ENCODE data around the gene TRIM26.
"Not testable (repeated sequence)": the region's sequence is repeated elsewhere in the genome, so short reads cannot be mapped to it uniquely, and the experiment has no call there.

The TRIM26 gene, protein sequence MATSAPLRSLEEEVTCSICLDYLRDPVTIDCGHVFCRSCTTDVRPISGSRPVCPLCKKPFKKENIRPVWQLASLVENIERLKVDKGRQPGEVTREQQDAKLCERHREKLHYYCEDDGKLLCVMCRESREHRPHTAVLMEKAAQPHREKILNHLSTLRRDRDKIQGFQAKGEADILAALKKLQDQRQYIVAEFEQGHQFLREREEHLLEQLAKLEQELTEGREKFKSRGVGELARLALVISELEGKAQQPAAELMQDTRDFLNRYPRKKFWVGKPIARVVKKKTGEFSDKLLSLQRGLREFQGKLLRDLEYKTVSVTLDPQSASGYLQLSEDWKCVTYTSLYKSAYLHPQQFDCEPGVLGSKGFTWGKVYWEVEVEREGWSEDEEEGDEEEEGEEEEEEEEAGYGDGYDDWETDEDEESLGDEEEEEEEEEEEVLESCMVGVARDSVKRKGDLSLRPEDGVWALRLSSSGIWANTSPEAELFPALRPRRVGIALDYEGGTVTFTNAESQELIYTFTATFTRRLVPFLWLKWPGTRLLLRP

GRCh38 chr6:30212865-30213666 lies at the start of gene TRIM26:
TSS of gene TRIM26 (minus strand) at chr6:30213406. CDS start at chr6:30199103, 14,303 bp downstream.
- peak; percentile 98 for DNase-seq

- DNase-seq: peak; percentile 22
Measured at GRCh38 chr6:30260036-30260504, 46.9 kb upstream of the TRIM26 start.

DNA sequence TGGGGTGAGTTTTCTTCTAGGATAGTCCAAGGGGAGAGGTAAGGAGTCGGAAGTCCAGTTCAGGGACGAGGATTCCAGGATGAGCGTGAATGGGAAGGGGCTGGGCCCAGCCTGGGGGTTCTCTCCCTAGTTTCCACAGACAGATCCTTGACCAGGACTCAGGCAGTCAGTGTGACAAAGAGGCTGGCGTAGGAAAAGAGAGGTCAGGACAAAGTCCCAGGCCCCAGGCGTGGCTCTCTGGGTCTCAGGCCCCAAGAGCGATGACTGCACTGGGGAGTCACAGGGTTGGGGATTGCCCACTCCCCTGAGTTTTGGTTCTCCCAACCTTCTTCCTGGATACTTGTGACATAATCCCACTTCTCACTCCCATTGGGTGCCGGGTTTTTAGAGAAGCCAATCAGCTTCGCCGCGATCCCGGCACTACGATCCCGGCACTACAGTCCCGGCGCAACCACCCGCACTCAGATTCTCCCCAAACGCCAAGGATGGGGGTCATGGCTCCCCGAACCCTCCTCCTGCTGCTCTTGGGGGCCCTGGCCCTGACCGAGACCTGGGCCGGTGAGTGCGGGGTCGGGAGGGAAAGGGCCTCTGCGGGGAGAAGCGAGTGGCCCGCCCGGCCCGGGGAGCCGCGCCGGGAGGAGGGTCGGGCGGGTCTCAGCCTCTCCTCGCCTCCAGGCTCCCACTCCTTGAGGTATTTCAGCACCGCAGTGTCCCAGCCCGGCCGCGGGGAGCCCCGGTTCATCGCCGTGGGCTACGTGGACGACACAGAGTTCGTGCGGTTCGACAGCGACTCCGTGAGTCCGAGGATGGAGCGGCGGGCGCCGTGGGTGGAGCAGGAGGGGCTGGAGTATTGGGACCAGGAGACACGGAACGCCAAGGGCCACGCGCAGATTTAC lies 46.2 kb upstream of the TRIM26 start:
- DNase-seq: peak; percentile 86

DNA sequence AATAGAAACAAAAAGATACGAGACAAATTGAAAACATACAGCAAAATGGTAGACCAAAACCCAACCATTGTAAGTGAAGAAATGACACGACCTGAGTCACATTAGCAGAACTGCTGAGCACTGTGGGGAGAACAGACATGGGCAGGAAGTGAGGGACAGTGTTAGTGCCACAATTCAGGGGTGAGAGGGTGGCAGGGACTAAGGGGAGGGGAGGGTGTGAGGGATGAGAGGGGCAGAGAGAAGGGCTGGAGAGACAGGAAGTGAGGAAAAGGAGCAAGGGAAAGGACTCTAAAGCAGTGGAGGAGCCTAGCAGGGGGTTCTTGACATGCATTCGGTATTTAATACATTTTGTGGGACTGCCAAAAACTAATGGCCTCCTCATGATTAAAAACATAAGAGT lies 45.0 kb upstream of the TRIM26 start:
- DNase-seq: peak; percentile 29

- not testable (repeated sequence) for DNase-seq
Measured at GRCh38 chr6:30252417-30252816, 39.2 kb upstream of the TRIM26 start.

DNA sequence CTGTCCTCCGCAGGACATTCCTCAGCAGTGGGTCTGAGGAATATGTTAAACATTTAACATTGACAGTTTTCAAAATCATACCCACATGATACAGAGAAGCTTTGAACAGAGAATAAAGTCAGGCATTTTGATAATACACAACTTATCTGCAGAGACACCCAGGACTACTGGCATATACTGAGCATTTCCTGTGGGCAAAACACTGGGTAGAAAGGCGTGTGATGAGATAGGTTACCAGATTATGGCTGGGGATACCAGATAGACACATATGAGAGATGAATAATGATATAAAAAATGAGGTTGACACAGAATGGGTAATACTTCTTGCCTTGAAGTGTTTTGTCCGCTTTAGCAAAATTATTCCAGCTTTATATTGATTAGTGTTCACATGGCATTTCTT lies 31.4 kb upstream of the TRIM26 start:
- DNase-seq: no peak

DNA sequence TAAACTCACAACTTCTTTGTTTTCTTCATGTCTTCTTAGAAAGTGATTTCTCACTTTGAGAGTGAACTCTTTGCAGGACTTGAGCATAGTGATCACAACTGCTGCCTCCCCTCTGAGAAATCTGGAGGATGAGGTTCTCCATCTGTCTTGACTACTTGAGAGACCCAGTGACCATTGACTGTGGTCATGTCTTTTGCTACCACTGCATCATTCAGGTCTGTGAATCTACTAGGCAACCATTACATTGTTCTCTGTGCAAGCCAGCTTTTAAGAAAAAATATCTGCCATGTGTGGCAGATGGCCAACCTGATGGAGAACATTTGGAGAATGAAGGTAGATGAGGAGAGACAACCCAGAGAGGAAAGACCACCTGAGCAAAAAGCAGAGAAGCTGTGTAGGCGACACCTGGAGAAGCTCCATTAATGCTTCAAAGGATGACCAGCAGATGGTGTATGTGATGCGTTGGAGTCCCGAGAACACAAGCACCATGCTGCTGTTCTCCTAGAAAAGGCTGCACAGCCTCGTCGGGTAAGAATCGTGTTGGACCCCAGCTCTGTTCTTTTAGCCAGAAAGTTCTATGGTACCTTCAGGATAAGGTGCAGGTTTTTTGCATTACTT lies 25.1 kb upstream of the TRIM26 start:
- peak; percentile 57 for DNase-seq

DNA sequence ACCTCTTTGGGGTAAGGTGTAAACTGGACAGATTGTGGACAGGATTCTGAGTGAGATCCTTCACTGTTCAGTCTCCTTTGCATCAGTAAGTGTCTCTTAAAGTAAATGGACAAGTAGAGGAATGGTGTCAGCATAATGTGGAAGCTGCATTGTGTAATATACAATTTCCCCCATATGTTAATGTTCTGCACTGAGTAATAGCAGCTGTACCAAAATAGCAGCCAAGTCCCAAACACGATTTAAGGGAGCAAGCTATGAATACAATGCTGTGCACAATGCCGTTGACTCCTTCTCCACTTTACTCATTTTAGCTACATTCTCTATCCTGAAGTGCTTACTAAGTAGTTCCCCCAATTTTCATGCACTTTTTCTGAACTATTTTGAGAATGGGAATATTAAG lies 21.1 kb upstream of the TRIM26 start:
- DNase-seq: no peak

- DNase-seq: no peak
Measured at GRCh38 chr6:30231067-30231466, 17.9 kb upstream of the TRIM26 start.

DNA sequence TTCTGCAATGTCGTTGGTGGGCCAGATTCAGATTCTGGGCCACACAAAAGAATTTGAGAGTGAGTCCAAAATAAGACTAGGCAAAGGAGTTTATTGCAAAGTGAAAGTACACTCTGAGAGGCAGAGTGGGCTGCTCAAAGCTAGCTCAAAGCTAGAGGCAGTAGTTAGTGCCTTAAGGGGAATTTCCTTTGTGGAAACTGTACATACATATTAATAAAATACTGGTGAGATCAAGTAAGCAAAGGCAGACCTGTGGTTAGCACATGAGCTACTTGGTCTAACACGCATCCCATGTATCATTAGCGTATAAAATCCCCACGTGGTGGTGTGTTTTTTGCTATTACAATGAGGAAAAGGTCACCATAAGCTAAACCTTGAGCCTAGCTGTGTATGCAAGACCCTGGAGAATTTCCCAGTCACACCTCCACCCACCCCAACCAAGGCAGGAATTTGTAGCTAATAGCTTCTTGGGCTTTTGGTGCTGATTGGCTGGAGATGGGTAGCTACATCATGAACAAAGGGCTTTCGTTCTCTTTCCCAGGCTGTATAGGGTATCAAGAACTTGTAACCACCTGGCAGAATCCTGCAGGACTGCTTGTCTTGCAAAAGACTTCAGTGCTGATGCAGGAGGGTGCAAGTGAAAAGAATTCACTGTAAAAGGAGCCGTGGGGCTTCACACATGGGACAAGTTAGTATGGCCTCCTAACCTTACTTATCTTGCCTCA lies 14.7 kb upstream of the TRIM26 start:
- DNase-seq: peak; percentile 54

- DNase-seq: no peak
Measured at GRCh38 chr6:30227242-30227722, 14.1 kb upstream of the TRIM26 start.

- DNase-seq: no peak
Measured at GRCh38 chr6:30223339-30223738, 10.1 kb upstream of the TRIM26 start.

DNA sequence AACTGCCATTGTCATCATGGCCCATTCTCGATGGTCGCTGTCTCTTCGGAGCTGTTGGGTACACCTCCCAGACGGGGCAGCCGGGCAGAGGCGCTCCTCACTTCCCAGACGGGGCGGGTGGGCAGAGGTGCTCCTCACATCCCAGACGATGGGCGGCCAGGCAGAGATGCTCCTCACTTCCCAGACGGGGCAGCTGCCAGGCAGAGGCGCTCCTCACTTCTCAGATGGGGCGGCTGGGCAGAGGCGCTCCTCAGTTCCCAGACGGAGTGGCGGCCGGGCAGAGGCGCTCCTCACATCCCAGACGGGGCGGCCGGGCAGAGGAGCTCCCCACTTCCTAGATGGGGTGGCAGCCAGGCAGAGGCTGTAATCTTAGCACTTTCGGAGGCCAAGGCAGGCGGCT lies 8.8 kb upstream of the TRIM26 start:
- DNase-seq: not testable (repeated sequence)

- not testable (repeated sequence) for DNase-seq
Measured at GRCh38 chr6:30221395-30221794, 8.2 kb upstream of the TRIM26 start.

- DNase-seq: peak; percentile 72
Measured at GRCh38 chr6:30219244-30219643, 6.0 kb upstream of the TRIM26 start.

DNA sequence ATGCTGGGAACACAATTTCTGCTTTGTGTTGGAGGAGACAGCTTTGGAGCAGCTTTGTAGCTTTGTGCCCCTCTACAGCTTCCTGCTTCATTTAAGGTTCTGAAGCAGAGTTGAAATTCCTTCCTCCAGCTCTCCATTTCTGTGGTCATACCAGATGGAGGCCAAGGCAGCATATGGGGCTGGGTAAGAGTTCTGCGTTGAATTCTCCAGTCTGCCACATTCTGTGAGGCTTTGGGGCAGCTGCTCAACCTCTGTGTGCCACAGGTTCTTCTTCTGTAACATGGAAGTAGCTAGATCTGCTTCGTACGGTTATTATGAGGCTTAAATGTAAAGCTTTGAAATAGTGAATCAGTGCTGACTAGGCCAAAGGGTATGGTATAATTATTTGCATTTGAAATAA lies 2.9 kb upstream of the TRIM26 start:
- DNase-seq: no peak

DNA sequence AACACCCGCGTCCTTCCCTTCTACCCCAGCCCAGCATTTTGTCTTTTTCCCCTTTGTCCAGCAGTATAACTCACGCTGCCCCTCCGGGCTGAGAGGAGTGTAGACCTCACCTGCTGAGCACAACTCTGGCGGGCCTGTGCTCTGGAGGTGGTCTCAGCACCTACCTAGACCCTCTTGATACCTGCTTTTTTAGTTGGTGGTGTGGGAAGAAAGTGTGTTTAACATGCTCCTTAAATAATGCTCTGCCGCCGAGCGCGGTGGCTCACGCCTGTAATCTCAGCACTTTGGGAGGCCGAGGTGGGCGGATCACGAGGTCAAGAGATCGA lies 1.4 kb upstream of the TRIM26 start:
- no peak for DNase-seq

GRCh38 chr6:30213957-30214656 lies 901 bp upstream of the TRIM26 start:
- peak; percentile 84 for DNase-seq

GRCh38 chr6:30213667-30213956 lies 406 bp upstream of the TRIM26 start:
- DNase-seq: no peak

GRCh38 chr6:30211899-30212298 lies 1.3 kb downstream of the TRIM26 start:
- DNase-seq: no peak

DNA sequence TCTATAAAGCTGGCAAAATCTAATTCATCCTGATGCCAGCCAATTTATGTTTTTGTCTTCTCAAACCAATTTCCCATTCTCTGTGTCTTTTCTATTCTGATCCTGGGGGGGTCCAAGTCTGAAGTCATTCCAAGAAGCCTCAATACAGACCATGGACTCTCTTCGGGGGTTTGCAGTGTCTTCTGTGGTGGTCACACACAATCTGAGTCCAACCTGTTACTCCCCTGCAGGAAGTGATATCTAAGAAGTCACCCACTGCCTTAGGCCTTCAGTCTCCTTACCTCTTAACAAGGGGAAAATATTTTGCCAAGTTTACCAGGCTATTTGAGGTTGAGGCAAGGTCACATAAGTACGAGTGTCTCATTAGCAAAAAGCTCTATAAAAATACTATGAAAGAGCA lies 1.9 kb downstream of the TRIM26 start:
- DNase-seq: no peak

Data from CD4-positive, alpha-beta T cell treated with Interleukin-17A for 1 hour (primary cell).